Tibial nerve (tissue), 4 donors: Measurements from ENCODE around the gene CRHR1. TPM values are rescaled to one million over a fixed set of nuclear protein-coding genes. Genes with fewer than 3 reads are reported as not detected.

Source experiments
- DNase-seq, 2 donors: peaks; one replicate each; pipeline ENCODE4 v3.0.0-alpha.2; 2019; ENCODE audit warnings: low spot score in 2 of 2
- H3K27ac ChIP-seq, 4 donors: fragments of 200-600 bp; sonication (generic) in 3 of 4; one replicate each; pipeline ENCODE4 v1.5.1; 2017 to 2019; ENCODE audit warnings: mild to moderate bottlenecking in 1 of 4
- H3K27me3 ChIP-seq, 2 donors: fragments of 200-600 bp; sonication (generic) in 1 of 2; one replicate each; pipeline versions ENCODE4 v1.5.1 to v1.6.0; 2017 to 2019
- H3K36me3 ChIP-seq, 3 donors: fragments of 200-600 bp; sonication (generic); one replicate each; pipeline ENCODE4 v1.5.1; 2018 to 2019
- H3K4me1 ChIP-seq, 4 donors: fragments of 200-600 bp; sonication (generic) in 3 of 4; one replicate each; pipeline ENCODE4 v1.5.1; 2017 to 2019
- H3K4me3 ChIP-seq, 4 donors: fragments of 200-600 bp; sonication (generic) in 3 of 4; one replicate each; pipeline ENCODE4 v1.5.1; 2017 to 2019; ENCODE audit warnings: mild to moderate bottlenecking in 1 of 4, moderate library complexity in 1 of 4
- H3K9me3 ChIP-seq, 4 donors: fragments of 200-600 bp; sonication (generic) in 3 of 4; one replicate each; pipeline ENCODE4 v1.5.1; 2017 to 2019
- CTCF ChIP-seq, 5 experiments: fragments of 200-600 bp in 3 of 5; fragments of 450-650 bp in 2 of 5; sonication (generic) in 3 of 5; IDR thresholded peaks; one replicate each; pipeline ENCODE4 v1.5.1; 2016 to 2019; ENCODE audit warnings: antibody characterized with exemption in 5 of 5, mild to moderate bottlenecking in 3 of 5, moderate library complexity in 2 of 5
- EP300 ChIP-seq, 2 donors: sonication (generic); formaldehyde crosslinking; IDR thresholded peaks; one replicate each; pipeline ENCODE4 v1.6.1; 2017; ENCODE audit warnings: antibody characterized with exemption in 2 of 2, mild to moderate bottlenecking in 1 of 2
- POLR2A ChIP-seq, 2 donors: fragments of 450-650 bp; IDR thresholded peaks; one replicate each; pipeline ENCODE4 v1.6.1; 2017; ENCODE audit warnings: antibody characterized with exemption in 2 of 2, mild to moderate bottlenecking in 2 of 2, moderate library complexity in 2 of 2
- WGBS, 2 donors: methylation state at CpG; one replicate each; pipeline ENCODE4 v1.1.5; 2018; 5-methylcytosine and 5-hydroxymethylcytosine counted together
- total RNA-seq, 4 donors: library from RNA; depleted of rRNA; stranded (reverse); fragments of >200 nt; gene quantifications; one replicate each; pipeline ENCODE4 v1.1.0, GENCODE V29; 2016

The CRHR1 gene
- total RNA-seq, 4 donors from 2014 or later, result not detected

- TF ChIP-seq POLR2A (IDR thresholded peaks at IDR 0.05) (no peak), EP300 (IDR thresholded peaks at IDR 0.05) (no peak), CTCF (IDR thresholded peaks at IDR 0.05) (no peak)
- Histone ChIP-seq H3K9me3 (no peaks in the 10 kb centered on the region), H3K27ac (no peak overlapping the region), H3K36me3 (no peaks in the 10 kb centered on the region), H3K4me3 (no peak overlapping the region), H3K27me3 (peaks cover 0 to 73% of the 10 kb centered on the region in 2 donors), H3K4me1 (peaks cover 0 to 6% (median 0%) of the 10 kb centered on the region in 4 donors)
- DNase-seq, result no peak
- 89 to 91% methylated on average over 8 of the region's 8 CpGs for WGBS, 2 donors
Measured at GRCh38 chr17:45793999-45794540, 9.9 kb downstream of the CRHR1 start.

GRCh38 chr17:45794840-45795239, 10.7 kb downstream of the CRHR1 start:
- 62 to 63% methylated on average over 6 of the region's 6 CpGs for WGBS, 2 donors
- no peak for DNase-seq
- H3K4me3 ChIP-seq, result no peak overlapping the region
- H3K27me3 ChIP-seq, result peaks cover 0 to 71% of the 10 kb centered on the region in 2 donors
- H3K9me3 ChIP-seq, result no peaks in the 10 kb centered on the region
- H3K36me3 ChIP-seq, result no peaks in the 10 kb centered on the region
- TF ChIP-seq EP300 (IDR thresholded peaks at IDR 0.05) (no peak), POLR2A (IDR thresholded peaks at IDR 0.05) (no peak), CTCF (IDR thresholded peaks at IDR 0.05) (no peak)
- no peak overlapping the region for H3K27ac ChIP-seq
- peaks cover 0 to 6% (median 0%) of the 10 kb centered on the region in 4 donors for H3K4me1 ChIP-seq

- WGBS, 2 donors, result 25 to 33% methylated on average over 2 of the region's 2 CpGs
- Histone ChIP-seq H3K4me3 (no peak overlapping the region), H3K4me1 (no peaks in the 10 kb centered on the region), H3K36me3 (no peaks in the 10 kb centered on the region), H3K9me3 (no peaks in the 10 kb centered on the region), H3K27me3 (peaks cover 0 to 33% of the 10 kb centered on the region in 2 donors), H3K27ac (no peak overlapping the region)
- TF ChIP-seq EP300 (IDR thresholded peaks at IDR 0.05) (no peak), POLR2A (IDR thresholded peaks at IDR 0.05) (no peak), CTCF (IDR thresholded peaks at IDR 0.05) (no peak)
- no peak for DNase-seq
Measured at GRCh38 chr17:45800816-45801215, 16.7 kb downstream of the CRHR1 start.

GRCh38 chr17:45801421-45801820, 17.3 kb downstream of the CRHR1 start:
- no peaks in the 10 kb centered on the region for H3K9me3 ChIP-seq
- H3K27ac ChIP-seq, result no peak overlapping the region
- H3K36me3 ChIP-seq, result no peaks in the 10 kb centered on the region
- no peak for TF ChIP-seq CTCF (IDR thresholded peaks at IDR 0.05)
- no peak for TF ChIP-seq POLR2A (IDR thresholded peaks at IDR 0.05)
- TF ChIP-seq EP300 (IDR thresholded peaks at IDR 0.05), result no peak
- H3K27me3 ChIP-seq, result peaks cover 0 to 28% of the 10 kb centered on the region in 2 donors
- DNase-seq, result no peak
- H3K4me1 ChIP-seq, result no peaks in the 10 kb centered on the region
- no peak overlapping the region for H3K4me3 ChIP-seq
- WGBS, 2 donors, result 57 to 66% methylated on average over 8 of the region's 8 CpGs

- no peaks in the 10 kb centered on the region for H3K36me3 ChIP-seq
- no peak for TF ChIP-seq CTCF (IDR thresholded peaks at IDR 0.05)
- no peak overlapping the region for H3K4me3 ChIP-seq
- no peak overlapping the region for H3K27ac ChIP-seq
- 89 to 95% methylated on average over 1 of the region's 1 CpG for WGBS, 2 donors
- no peak for DNase-seq
- no peaks in the 10 kb centered on the region for H3K4me1 ChIP-seq
- peaks cover 0 to 23% of the 10 kb centered on the region in 2 donors for H3K27me3 ChIP-seq
- no peaks in the 10 kb centered on the region for H3K9me3 ChIP-seq
Measured at GRCh38 chr17:45808845-45809244, 24.7 kb downstream of the CRHR1 start.
